Measurements from ENCODE around the gene ABHD10. TPM values are rescaled to one million over a fixed set of nuclear protein-coding genes. Genes with fewer than 3 reads are reported as not detected.

ABHD10 gene
- 10 to 100 TPM; 29.6 to 56.2 (median 39.8) TPM for total RNA-seq

- Histone ChIP-seq H3K27ac (peak within 1 kb of the TSS; percentile 85 to 93), H3K4me1 (replicated peaks in 1 of 2) (peaks cover 8 to 28% of the 10 kb centered on the region in 2 donors), H3K4me3 (peak within 1 kb of the TSS; percentile 63 to 89 (median 85))
- WGBS, 10 experiments: 4 to 79% (median 26%) methylated on average over 7 to 21 of the region's 61 CpGs; no CpG with 5 or more reads in 5 of the 10 experiments
- in situ Hi-C loops (cut with MboI; ENCODE audit: low pct_unique_long_range_greater_than_20kb in 2 of 9, low sequenced_read_pairs in 9 of 9, unreplicated experiment in 9 of 9): loop anchor here in 1 of 9 experiments (10.0 kb wide), 1 partner anchor 264 kb away; no protein-coding TSS in a partner anchor
- ATAC-seq (replicated peaks in 6 of 8): peak; percentile 93 to 99 (median 98)
These were observed at the start of gene ABHD10 for GRCh38 chr3:111978583-111979433. Gene ABHD10, plus strand, starts transcription at chr3:111979026. Its CDS starts 36 bp downstream, at chr3:111979062.

GRCh38 chr3:111929484-111929883 lies 49.3 kb upstream of the ABHD10 start:
- 40 to 94% (median 70%) methylated on average over 1 to 2 of the region's 2 CpGs; no CpG with 5 or more reads in 1 of the 10 experiments for WGBS, 10 experiments
- Histone ChIP-seq H3K4me3 (no peak overlapping the region), H3K27ac (no peak overlapping the region), H3K4me1 (replicated peaks in 1 of 2) (no peaks in the 10 kb centered on the region)
- in situ Hi-C loops (cut with MboI; ENCODE audit: low pct_unique_long_range_greater_than_20kb in 2 of 9, low sequenced_read_pairs in 9 of 9, unreplicated experiment in 9 of 9): no loop called here
- no peak for ATAC-seq (replicated peaks in 6 of 8)

GRCh38 chr3:111932946-111933345 lies 45.9 kb upstream of the ABHD10 start:
- no peak for ATAC-seq (replicated peaks in 6 of 8)
- 20 to 100% (median 75%) methylated on average over 1 to 3 of the region's 3 CpGs; no CpG with 5 or more reads in 2 of the 10 experiments for WGBS, 10 experiments
- in situ Hi-C loops (cut with MboI; ENCODE audit: low pct_unique_long_range_greater_than_20kb in 2 of 9, low sequenced_read_pairs in 9 of 9, unreplicated experiment in 9 of 9): no loop called here
- Histone ChIP-seq H3K4me1 (replicated peaks in 1 of 2) (no peaks in the 10 kb centered on the region), H3K27ac (no peak overlapping the region), H3K4me3 (no peak overlapping the region)

- Histone ChIP-seq H3K27ac (no peak overlapping the region), H3K4me3 (no peak overlapping the region), H3K4me1 (replicated peaks in 1 of 2) (no peaks in the 10 kb centered on the region)
- in situ Hi-C loops (cut with MboI; ENCODE audit: low pct_unique_long_range_greater_than_20kb in 2 of 9, low sequenced_read_pairs in 9 of 9, unreplicated experiment in 9 of 9): no loop called here
- peak in 3 of 8 experiments; percentile 25 to 77 (median 59) for ATAC-seq (replicated peaks in 6 of 8)
These were observed 42.5 kb upstream of the ABHD10 start for GRCh38 chr3:111936191-111936841.

- in situ Hi-C loops (cut with MboI; ENCODE audit: low pct_unique_long_range_greater_than_20kb in 2 of 9, low sequenced_read_pairs in 9 of 9, unreplicated experiment in 9 of 9): no loop called here
- no peaks in the 10 kb centered on the region for H3K4me1 ChIP-seq (replicated peaks in 1 of 2)
- no peak for ATAC-seq (replicated peaks in 6 of 8)
- H3K4me3 ChIP-seq: no peak overlapping the region
- 83 to 100% (median 100%) methylated on average over 1 of the region's 1 CpG; no CpG with 5 or more reads in 3 of the 10 experiments for WGBS, 10 experiments
- H3K27ac ChIP-seq: no peak overlapping the region
These were observed 41.9 kb upstream of the ABHD10 start for GRCh38 chr3:111936967-111937366.

GRCh38 chr3:111937871-111938270 lies 41.0 kb upstream of the ABHD10 start:
- ATAC-seq (replicated peaks in 6 of 8): no peak
- in situ Hi-C loops (cut with MboI; ENCODE audit: low pct_unique_long_range_greater_than_20kb in 2 of 9, low sequenced_read_pairs in 9 of 9, unreplicated experiment in 9 of 9): no loop called here
- Histone ChIP-seq H3K4me3 (no peak overlapping the region), H3K4me1 (replicated peaks in 1 of 2) (no peaks in the 10 kb centered on the region), H3K27ac (no peak overlapping the region)

- 95 to 100% (median 100%) methylated on average over 1 to 2 of the region's 2 CpGs; no CpG with 5 or more reads in 3 of the 10 experiments for WGBS, 10 experiments
- no peak overlapping the region for H3K27ac ChIP-seq
- no peaks in the 10 kb centered on the region for H3K4me1 ChIP-seq (replicated peaks in 1 of 2)
- no peak overlapping the region for H3K4me3 ChIP-seq
- ATAC-seq (replicated peaks in 6 of 8): peak in 1 of 8 experiments; percentile 62
- in situ Hi-C loops (cut with MboI; ENCODE audit: low pct_unique_long_range_greater_than_20kb in 2 of 9, low sequenced_read_pairs in 9 of 9, unreplicated experiment in 9 of 9): no loop called here
These were observed 39.0 kb upstream of the ABHD10 start for GRCh38 chr3:111939873-111940272.

GRCh38 chr3:111943533-111943932 lies 35.3 kb upstream of the ABHD10 start:
- 60 to 100% (median 88%) methylated on average over 1 to 2 of the region's 2 CpGs for WGBS, 10 experiments
- in situ Hi-C loops (cut with MboI; ENCODE audit: low pct_unique_long_range_greater_than_20kb in 2 of 9, low sequenced_read_pairs in 9 of 9, unreplicated experiment in 9 of 9): no loop called here

GRCh38 chr3:111944372-111944771 lies 34.5 kb upstream of the ABHD10 start:
- in situ Hi-C loops (cut with MboI; ENCODE audit: low pct_unique_long_range_greater_than_20kb in 2 of 9, low sequenced_read_pairs in 9 of 9, unreplicated experiment in 9 of 9): no loop called here
- Histone ChIP-seq H3K27ac (no peak overlapping the region), H3K4me3 (no peak overlapping the region), H3K4me1 (replicated peaks in 1 of 2) (peaks cover 11 to 13% of the 10 kb centered on the region in 2 donors)
- ATAC-seq (replicated peaks in 6 of 8): no peak
- WGBS, 10 experiments: 87 to 100% (median 95%) methylated on average over 2 to 4 of the region's 4 CpGs; no CpG with 5 or more reads in 4 of the 10 experiments

More at GRCh38 chr3:111943533-111943932, 35.3 kb upstream of the ABHD10 start:
- ATAC-seq (replicated peaks in 6 of 8): no peak
- no peak overlapping the region for H3K4me3 ChIP-seq
- H3K27ac ChIP-seq: no peak overlapping the region
- H3K4me1 ChIP-seq (replicated peaks in 1 of 2): peaks cover 11 to 13% of the 10 kb centered on the region in 2 donors

- Histone ChIP-seq H3K27ac (no peak overlapping the region), H3K4me1 (replicated peaks in 1 of 2) (peaks cover 11 to 13% of the 10 kb centered on the region in 2 donors), H3K4me3 (no peak overlapping the region)
- peak in 7 of 8 experiments; percentile 19 to 93 (median 46) for ATAC-seq (replicated peaks in 6 of 8)
- in situ Hi-C loops (cut with MboI; ENCODE audit: low pct_unique_long_range_greater_than_20kb in 2 of 9, low sequenced_read_pairs in 9 of 9, unreplicated experiment in 9 of 9): no loop called here
- WGBS, 10 experiments: 0 to 50% (median 6%) methylated on average over 1 of the region's 1 CpG; no CpG with 5 or more reads in 2 of the 10 experiments
These were observed 31.6 kb upstream of the ABHD10 start for GRCh38 chr3:111947231-111947630.

- in situ Hi-C loops (cut with MboI; ENCODE audit: low pct_unique_long_range_greater_than_20kb in 2 of 9, low sequenced_read_pairs in 9 of 9, unreplicated experiment in 9 of 9): no loop called here
- Histone ChIP-seq H3K4me3 (no peak overlapping the region), H3K27ac (no peak overlapping the region), H3K4me1 (replicated peaks in 1 of 2) (peaks cover 11 to 13% of the 10 kb centered on the region in 2 donors)
- 45 to 100% (median 81%) methylated on average over 2 to 9 of the region's 9 CpGs for WGBS, 10 experiments
- ATAC-seq (replicated peaks in 6 of 8): peak in 4 of 8 experiments; percentile 24 to 58 (median 38)
These were observed 30.0 kb upstream of the ABHD10 start for GRCh38 chr3:111948786-111949185.

GRCh38 chr3:111949712-111950111 lies 29.1 kb upstream of the ABHD10 start:
- Histone ChIP-seq H3K4me3 (no peak overlapping the region), H3K27ac (no peak overlapping the region), H3K4me1 (replicated peaks in 1 of 2) (peaks cover 11 to 13% of the 10 kb centered on the region in 2 donors)
- no peak for ATAC-seq (replicated peaks in 6 of 8)
- 71 to 100% (median 90%) methylated on average over 1 to 3 of the region's 3 CpGs for WGBS, 10 experiments
- in situ Hi-C loops (cut with MboI; ENCODE audit: low pct_unique_long_range_greater_than_20kb in 2 of 9, low sequenced_read_pairs in 9 of 9, unreplicated experiment in 9 of 9): loop anchor here in 6 of 9 experiments (25.0 kb wide), 1 partner anchor 237 kb away; no protein-coding TSS in a partner anchor

GRCh38 chr3:111951032-111951431 lies 27.8 kb upstream of the ABHD10 start:
- Histone ChIP-seq H3K4me3 (no peak overlapping the region), H3K27ac (no peak overlapping the region), H3K4me1 (replicated peaks in 1 of 2) (peaks cover 11 to 13% of the 10 kb centered on the region in 2 donors)
- ATAC-seq (replicated peaks in 6 of 8): no peak
- in situ Hi-C loops (cut with MboI; ENCODE audit: low pct_unique_long_range_greater_than_20kb in 2 of 9, low sequenced_read_pairs in 9 of 9, unreplicated experiment in 9 of 9): loop anchor here in 6 of 9 experiments (25.0 kb wide), 1 partner anchor 239 kb away; no protein-coding TSS in a partner anchor
- WGBS, 10 experiments: 75 to 100% (median 92%) methylated on average over 1 to 2 of the region's 2 CpGs; no CpG with 5 or more reads in 1 of the 10 experiments
